CD14-positive monocyte (primary cell): ENCODE results near the gene CEP83. TPM values are rescaled to one million over a fixed set of nuclear protein-coding genes. Genes with fewer than 3 reads are reported as not detected.

ENCODE experiments used
- DNase-seq, 3 donors: peaks; one replicate each; pipeline ENCODE4 v3.0.0-alpha.2; 2011 to 2022
- H2AFZ ChIP-seq: 2 replicates; pipeline ENCODE4 v1.6.0; 2012; ENCODE audit warnings: mild to moderate bottlenecking, low read depth, low read length, inconsistent platforms; ENCODE audit not compliant: insufficient read depth, poor library complexity, severe bottlenecking
- H3K27ac ChIP-seq, 2 donors: 1 replicate in 1 of 2; 2 replicates in 1 of 2; pipeline ENCODE4 v1.5.1; 2012 to 2013; ENCODE audit warnings: low read length in 2 of 2, control low read depth in 1 of 2, inconsistent platforms in 1 of 2, low read depth in 1 of 2, mild to moderate bottlenecking in 1 of 2
- H3K27me3 ChIP-seq, 2 donors: one replicate each; pipeline versions ENCODE4 v1.6.0 to v1.6.1; 2011 to 2013; ENCODE audit warnings: low read length in 2 of 2; ENCODE audit not compliant: control insufficient read depth in 2 of 2, insufficient read depth in 2 of 2
- H3K36me3 ChIP-seq, 2 donors: replicated peaks in 1 of 2; 1 replicate in 1 of 2; 2 replicates in 1 of 2; pipeline versions ENCODE4 v1.5.1 to v1.6.1; 2012 to 2013; ENCODE audit warnings: low read length in 2 of 2, control low read depth in 1 of 2, inconsistent platforms in 1 of 2, mild to moderate bottlenecking in 1 of 2; ENCODE audit not compliant: insufficient read depth in 2 of 2, control insufficient read depth in 1 of 2
- H3K4me1 ChIP-seq, 2 donors: 1 replicate in 1 of 2; 2 replicates in 1 of 2; pipeline versions ENCODE4 v1.5.1 to v1.6.1; 2012 to 2013; ENCODE audit warnings: low read length in 2 of 2, control low read depth in 1 of 2, inconsistent platforms in 1 of 2, mild to moderate bottlenecking in 1 of 2, moderate library complexity in 1 of 2; ENCODE audit not compliant: insufficient read depth in 2 of 2, control insufficient read depth in 1 of 2
- H3K4me2 ChIP-seq: replicated peaks from 2 replicates; pipeline ENCODE3; 2012; ENCODE audit warnings: low read length, moderate library complexity, mild to moderate bottlenecking; ENCODE audit not compliant: poor library complexity, severe bottlenecking; ENCODE audit errors: extremely low read depth
- H3K4me3 ChIP-seq, 3 experiments: fragments of 200-600 bp in 1 of 3; sonication (generic) in 1 of 3; replicated peaks in 1 of 3; 1 replicate in 2 of 3; 2 replicates in 1 of 3; pipeline ENCODE4 v1.5.1; 2011 to 2013; ENCODE audit warnings: low read length in 3 of 3, mild to moderate bottlenecking in 3 of 3, control low read depth in 2 of 3, low read depth in 2 of 3, inconsistent platforms in 1 of 3, moderate library complexity in 1 of 3
- H3K79me2 ChIP-seq: 2 replicates; pipeline ENCODE4 v1.6.0; 2012; ENCODE audit warnings: mild to moderate bottlenecking, control low read depth, inconsistent platforms, low read length, moderate library complexity; ENCODE audit not compliant: insufficient read depth
- H3K9ac ChIP-seq: 2 replicates; pipeline ENCODE4 v1.6.0; 2017; ENCODE audit warnings: low read length, mild to moderate bottlenecking; ENCODE audit not compliant: insufficient read depth, poor library complexity, severe bottlenecking
- H3K9me3 ChIP-seq, 2 donors: replicated peaks in 1 of 2; 1 replicate in 1 of 2; 2 replicates in 1 of 2; pipeline versions ENCODE4 v1.5.1 to v1.6.1; 2012 to 2013; ENCODE audit warnings: low read length in 2 of 2, control low read depth in 1 of 2; ENCODE audit not compliant: control insufficient read depth in 1 of 2, insufficient read depth in 1 of 2
- H4K20me1 ChIP-seq: 2 replicates; pipeline ENCODE4 v1.6.0; 2012; ENCODE audit warnings: mild to moderate bottlenecking, low read length, control low read depth, moderate library complexity; ENCODE audit not compliant: insufficient read depth
- H3K27ac Mint-ChIP-seq, 7 donors: one replicate each; pipeline ENCODE4 v1.8.0; 2020; ENCODE audit warnings: mild to moderate bottlenecking in 7 of 7, mixed read lengths in 7 of 7, moderate library complexity in 6 of 7, inconsistent platforms in 2 of 7
- H3K27me3 Mint-ChIP-seq, 3 donors: one replicate each; pipeline ENCODE4 v1.8.0; 2021 to 2022; ENCODE audit warnings: low read depth in 3 of 3, mild to moderate bottlenecking in 3 of 3, mixed read lengths in 3 of 3, moderate library complexity in 3 of 3, inconsistent platforms in 1 of 3
- H3K36me3 Mint-ChIP-seq, 2 donors: one replicate each; pipeline ENCODE4 v1.8.0; 2020; ENCODE audit warnings: mixed read lengths in 2 of 2, inconsistent platforms in 1 of 2, mild to moderate bottlenecking in 1 of 2
- H3K4me1 Mint-ChIP-seq: one replicate; pipeline ENCODE4 v1.8.0; 2020; ENCODE audit warnings: mild to moderate bottlenecking, mixed read lengths
- H3K4me3 Mint-ChIP-seq, 2 donors: one replicate each; pipeline ENCODE4 v1.8.0; 2020; ENCODE audit warnings: mild to moderate bottlenecking in 2 of 2, mixed read lengths in 2 of 2, moderate library complexity in 1 of 2
- H3K9me3 Mint-ChIP-seq, 7 donors: one replicate each; pipeline ENCODE4 v1.8.0; 2020 to 2022; ENCODE audit warnings: mixed read lengths in 7 of 7, mild to moderate bottlenecking in 6 of 7, moderate library complexity in 6 of 7, inconsistent platforms in 2 of 7
- CTCF ChIP-seq: fragments of 200-600 bp; IDR thresholded peaks from one replicate; pipeline ENCODE4 v1.8.0; 2022; ENCODE audit warnings: antibody characterized with exemption, mild to moderate bottlenecking
- WGBS: methylation state at CpG from one replicate; pipeline ENCODE4 v1.1.5; 2013; ENCODE audit warnings: missing lambda C conversion rate; ENCODE audit not compliant: insufficient coverage; 5-methylcytosine and 5-hydroxymethylcytosine counted together
- intact Hi-C, 2 donors: fragments of 100-400 bp; cut with micrococcal nuclease; formaldehyde crosslinking; loops; one replicate each; pipeline versions ENCODE4 v1.15.0 to v1.15.1; 2023
- polyA plus RNA-seq, 3 donors: library from polyadenylated mRNA; depleted of rRNA in 1 of 3; unstranded in 2 of 3; stranded (reverse) in 1 of 3; fragments of 300-500 nt in 2 of 3; fragments of >200 nt in 1 of 3; fragmentation: Illumina TruSeq in 2 of 3; gene quantifications; 1 replicate in 2 of 3; 2 replicates in 1 of 3; pipeline ENCODE4 v1.2.3, GENCODE V29; 2012 to 2021

The CEP83 gene
- polyA plus RNA-seq, 3 donors, result 0.73 to 3.1 (median 1.0) TPM

GRCh38 chr12:94500831-94501567 is 41.3 kb upstream of the CEP83 start:
- no peak overlapping the region for H3K9ac ChIP-seq
- H3K9me3 Mint-ChIP-seq, result peaks cover 5 to 23% (median 17%) of the 10 kb centered on the region in 7 donors
- TF ChIP-seq CTCF, result no peak
- no peaks in the 10 kb centered on the region for H3K36me3 ChIP-seq
- no peaks in the 10 kb centered on the region for H3K27me3 ChIP-seq
- H3K27ac ChIP-seq, result no peak overlapping the region
- no peak for DNase-seq
- no peak overlapping the region for H2AFZ ChIP-seq
- no peaks in the 10 kb centered on the region for H4K20me1 ChIP-seq
- 29% methylated on average over 1 of the region's 3 CpGs for WGBS
- no peak overlapping the region for H3K4me2 ChIP-seq
- intact Hi-C loops, result no loop called here
- H3K79me2 ChIP-seq, result no peaks in the 10 kb centered on the region
- H3K4me3 ChIP-seq, result no peak overlapping the region
- H3K36me3 Mint-ChIP-seq, result no peaks in the 10 kb centered on the region
- no peaks in the 10 kb centered on the region for H3K4me1 ChIP-seq
- H3K27ac Mint-ChIP-seq, result no peak overlapping the region
- H3K4me1 Mint-ChIP-seq, result peaks cover 6% of the 10 kb centered on the region
- peaks cover 0 to 16% of the 10 kb centered on the region in 2 donors for H3K9me3 ChIP-seq
- H3K27me3 Mint-ChIP-seq, result no peaks in the 10 kb centered on the region
- H3K4me3 Mint-ChIP-seq, result no peak overlapping the region

GRCh38 chr12:94498698-94499097 is 39.0 kb upstream of the CEP83 start:
- no peak overlapping the region for H3K27ac Mint-ChIP-seq
- H3K9me3 ChIP-seq, result peaks cover 0 to 16% of the 10 kb centered on the region in 2 donors
- no peak overlapping the region for H2AFZ ChIP-seq
- no peak overlapping the region for H3K4me3 Mint-ChIP-seq
- no peaks in the 10 kb centered on the region for H4K20me1 ChIP-seq
- no peak overlapping the region for H3K9ac ChIP-seq
- H3K4me1 Mint-ChIP-seq, result no peaks in the 10 kb centered on the region
- no peaks in the 10 kb centered on the region for H3K79me2 ChIP-seq
- no peak overlapping the region for H3K27ac ChIP-seq
- peaks cover 5 to 25% (median 17%) of the 10 kb centered on the region in 7 donors for H3K9me3 Mint-ChIP-seq
- H3K4me1 ChIP-seq, result no peaks in the 10 kb centered on the region
- intact Hi-C loops, result no loop called here
- no CpG with 5 or more reads among the region's 3 CpGs for WGBS
- no peak for DNase-seq
- H3K36me3 ChIP-seq, result no peaks in the 10 kb centered on the region
- H3K27me3 ChIP-seq, result no peaks in the 10 kb centered on the region
- H3K27me3 Mint-ChIP-seq, result no peaks in the 10 kb centered on the region
- H3K36me3 Mint-ChIP-seq, result no peaks in the 10 kb centered on the region
- no peak overlapping the region for H3K4me2 ChIP-seq
- H3K4me3 ChIP-seq, result no peak overlapping the region
- no peak for TF ChIP-seq CTCF
